Activated CD4-positive, alpha-beta T cell treated with anti-CD3 and anti-CD28 coated beads for 36 hours (primary cell): Measurements from ENCODE around the gene TMEM161B. TPM values are rescaled to one million over a fixed set of nuclear protein-coding genes. Genes with fewer than 3 reads are reported as not detected.
A peak's percentile ranks its signal among the peaks of the same experiment; 100 is the strongest.

Experiments
- ATAC-seq: fragments of 200-7000 bp; cut with Tn5 transposase; one replicate; pipeline ENCODE4 v1.10.0; 2021; ENCODE audit warnings: mild to moderate bottlenecking, moderate library complexity
- CTCF ChIA-PET: fragments of 350-600 bp; sonication (Branson Sonifier 250); formaldehyde crosslinking; loops from one replicate; lab custom pipeline; 2021; ENCODE audit warnings: antibody characterized with exemption; lab: Charles Lee
- POLR2A ChIA-PET: fragments of 350-600 bp; sonication (Branson Sonifier 250); formaldehyde crosslinking; loops from one replicate; lab custom pipeline; 2021; ENCODE audit warnings: antibody characterized with exemption, inconsistent platforms; lab: Charles Lee
- DNase-seq: peaks from one replicate; pipeline ENCODE4 v3.0.0-alpha.2; 2020
- H3K27ac Mint-ChIP-seq: one replicate; pipeline ENCODE4 v1.8.0; 2021; ENCODE audit warnings: mixed read lengths
- H3K27me3 Mint-ChIP-seq: one replicate; pipeline ENCODE4 v1.8.0; 2021; ENCODE audit warnings: mixed read lengths
- H3K36me3 Mint-ChIP-seq: one replicate; pipeline ENCODE4 v1.8.0; 2021; ENCODE audit warnings: low read depth, mixed read lengths
- H3K4me1 Mint-ChIP-seq: one replicate; pipeline ENCODE4 v1.8.0; 2021; ENCODE audit warnings: mixed read lengths
- H3K4me3 Mint-ChIP-seq: one replicate; pipeline ENCODE4 v1.8.0; 2021; ENCODE audit warnings: mild to moderate bottlenecking, moderate library complexity, mixed read lengths
- H3K9me3 Mint-ChIP-seq: one replicate; pipeline ENCODE4 v1.8.0; 2021; ENCODE audit warnings: low read depth, mixed read lengths
- intact Hi-C, 2 experiments: fragments of 100-400 bp; cut with DNase I in 1 of 2; cut with micrococcal nuclease in 1 of 2; formaldehyde crosslinking; loops; one replicate each; pipeline versions ENCODE4 v1.14.2 to v1.15.1; 2022 to 2024; cut with DNase I, micrococcal nuclease
- total RNA-seq, 2 experiments: library from RNA; stranded (reverse); gene quantifications; one replicate each; pipeline ENCODE4 v1.2.3, GENCODE V29; 2021

TMEM161B gene
- 10 to 100 TPM; 20.1 to 24.0 TPM for total RNA-seq

DNA sequence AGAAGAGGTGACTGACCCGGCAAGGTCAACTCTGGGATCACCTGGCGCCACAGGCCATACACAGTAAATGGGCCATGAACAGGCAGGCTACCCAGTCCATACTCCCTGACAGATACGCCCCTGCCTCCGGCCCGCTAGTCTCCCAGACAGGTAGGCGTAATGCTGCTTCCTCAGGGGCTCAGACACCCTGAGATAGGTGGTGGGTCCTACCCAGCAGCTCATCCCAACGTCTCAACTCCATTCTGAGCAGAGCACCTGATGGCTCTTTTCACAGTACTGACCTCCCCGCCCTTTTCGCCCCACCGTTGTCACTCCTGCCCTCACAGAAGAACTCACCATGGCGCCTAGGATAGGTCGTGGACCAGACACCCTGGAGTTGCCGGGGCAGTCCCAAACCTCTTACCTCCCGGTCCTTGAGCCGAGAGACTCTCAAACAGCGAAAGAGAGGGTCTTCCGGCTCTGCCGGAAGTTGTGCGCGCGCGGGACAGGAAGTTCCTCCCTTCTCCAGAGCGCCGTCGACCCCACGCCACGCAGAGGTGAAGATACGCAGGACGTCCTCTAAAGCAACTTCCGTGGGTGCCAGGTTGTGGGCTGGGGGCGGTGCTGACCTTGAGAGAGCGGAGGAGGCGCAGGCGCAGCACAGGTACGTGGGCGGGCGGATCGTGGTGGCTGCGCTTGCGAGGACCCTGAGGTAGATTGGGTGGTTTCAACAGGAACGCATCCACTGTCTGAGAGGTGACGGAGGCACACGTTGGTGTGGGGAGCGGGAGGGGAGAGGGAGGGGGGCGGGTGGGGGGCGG, at the start of gene TMEM161B:
Gene TMEM161B, minus strand, starts transcription at position 461 of the 800 bp plus-strand sequence. Its CDS starts 122 bp downstream, at position 339.
- peak within 1 kb of the TSS; percentile 95 for H3K4me3 Mint-ChIP-seq
- peaks cover 55% of the 10 kb centered on the region for H3K36me3 Mint-ChIP-seq
- ChIA-PET POLR2A (no interaction called here), CTCF (no interaction called here)
- no peaks in the 10 kb centered on the region for H3K27me3 Mint-ChIP-seq
- DNase-seq (peak; percentile 96), ATAC-seq (peak; percentile 98)
- no peaks in the 10 kb centered on the region for H3K9me3 Mint-ChIP-seq
- intact Hi-C loops = loop anchor here (1.0 to 10.0 kb wide), 9 partner anchors 18 to 856 kb away; partner anchors contain the start of gene CCNH (in 2 of the 2)
- peak within 1 kb of the TSS; percentile 96 for H3K27ac Mint-ChIP-seq
- peaks cover 48% of the 10 kb centered on the region for H3K4me1 Mint-ChIP-seq

DNA sequence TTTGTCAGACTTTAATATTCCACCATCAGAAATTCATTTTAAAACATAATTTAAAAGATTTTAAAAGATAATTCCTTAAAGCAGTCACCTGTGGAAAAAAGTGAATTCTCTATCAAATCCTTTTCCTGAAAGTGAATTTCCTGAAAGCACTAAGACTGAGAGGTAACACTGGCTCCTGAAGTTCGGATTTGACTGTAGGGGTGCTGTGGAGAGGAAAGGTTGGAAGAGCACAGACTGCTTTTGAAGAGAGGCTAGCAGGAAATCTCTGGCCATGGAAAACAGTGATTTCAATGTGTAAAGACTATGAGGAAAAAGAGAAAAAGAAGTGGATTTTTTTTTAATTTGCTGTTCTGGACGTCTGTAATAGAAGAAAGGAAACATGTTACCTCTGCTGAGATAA, 35.7 kb upstream of the TMEM161B start:
- H3K9me3 Mint-ChIP-seq = peaks cover 21% of the 10 kb centered on the region
- no peak overlapping the region for H3K4me3 Mint-ChIP-seq
- H3K4me1 Mint-ChIP-seq = no peaks in the 10 kb centered on the region
- intact Hi-C loops = no loop called here
- peaks cover 1% of the 10 kb centered on the region for H3K36me3 Mint-ChIP-seq
- CTCF ChIA-PET = no interaction called here
- ATAC-seq (no peak), DNase-seq (no peak)
- H3K27me3 Mint-ChIP-seq = no peaks in the 10 kb centered on the region
- POLR2A ChIA-PET = no interaction called here
- no peak overlapping the region for H3K27ac Mint-ChIP-seq

GRCh38 chr5:88298425-88298824, 29.8 kb upstream of the TMEM161B start:
- DNase-seq = no peak
- intact Hi-C loops = no loop called here
- CTCF ChIA-PET = no interaction called here
- ATAC-seq = no peak
- Mint-ChIP-seq H3K36me3 (no peaks in the 10 kb centered on the region), H3K4me1 (no peaks in the 10 kb centered on the region), H3K27ac (no peak overlapping the region), H3K4me3 (no peak overlapping the region), H3K9me3 (peaks cover 6% of the 10 kb centered on the region), H3K27me3 (no peaks in the 10 kb centered on the region)
- POLR2A ChIA-PET = no interaction called here

DNA sequence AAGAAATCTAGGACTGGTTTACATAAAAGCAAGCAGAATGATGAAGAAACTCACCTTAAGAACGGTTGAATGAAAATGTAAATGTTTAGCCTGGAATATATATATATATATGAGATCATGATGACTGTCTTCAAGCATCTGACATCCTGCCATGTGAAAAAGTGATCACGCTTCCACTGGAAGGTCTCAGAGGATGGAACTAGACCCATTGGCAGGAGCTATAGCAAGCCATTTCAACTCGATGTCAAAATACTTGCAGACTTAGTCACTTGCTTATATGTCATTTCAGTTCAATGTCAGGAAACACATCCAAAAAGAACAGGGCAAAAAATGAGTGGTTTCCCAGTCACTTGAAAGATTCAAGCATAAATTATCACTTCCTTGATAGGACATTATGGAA, 22.2 kb upstream of the TMEM161B start:
- Mint-ChIP-seq H3K9me3 (peaks cover 3% of the 10 kb centered on the region), H3K4me3 (no peak overlapping the region), H3K4me1 (no peaks in the 10 kb centered on the region), H3K36me3 (peaks cover 31% of the 10 kb centered on the region), H3K27me3 (no peaks in the 10 kb centered on the region), H3K27ac (no peak overlapping the region)
- ChIA-PET CTCF (no interaction called here), POLR2A (no interaction called here)
- DNase-seq (no peak), ATAC-seq (no peak)
- intact Hi-C loops = no loop called here

- ATAC-seq (no peak), DNase-seq (no peak)
- no peak overlapping the region for H3K27ac Mint-ChIP-seq
- H3K4me3 Mint-ChIP-seq = no peak overlapping the region
- POLR2A ChIA-PET = no interaction called here
- no peaks in the 10 kb centered on the region for H3K27me3 Mint-ChIP-seq
- intact Hi-C loops = no loop called here
- CTCF ChIA-PET = no interaction called here
- H3K9me3 Mint-ChIP-seq = no peaks in the 10 kb centered on the region
- H3K36me3 Mint-ChIP-seq = peaks cover 38% of the 10 kb centered on the region
- H3K4me1 Mint-ChIP-seq = no peaks in the 10 kb centered on the region
Observed at GRCh38 chr5:88288528-88289197, 20.0 kb upstream of the TMEM161B start.

- Mint-ChIP-seq H3K27ac (no peak overlapping the region), H3K4me3 (no peak overlapping the region), H3K36me3 (peaks cover 40% of the 10 kb centered on the region), H3K9me3 (no peaks in the 10 kb centered on the region), H3K27me3 (no peaks in the 10 kb centered on the region), H3K4me1 (no peaks in the 10 kb centered on the region)
- CTCF ChIA-PET = no interaction called here
- DNase-seq = no peak
- POLR2A ChIA-PET = no interaction called here
- intact Hi-C loops = no loop called here
- ATAC-seq = no peak
Observed at GRCh38 chr5:88287846-88288527, 19.3 kb upstream of the TMEM161B start.

DNA sequence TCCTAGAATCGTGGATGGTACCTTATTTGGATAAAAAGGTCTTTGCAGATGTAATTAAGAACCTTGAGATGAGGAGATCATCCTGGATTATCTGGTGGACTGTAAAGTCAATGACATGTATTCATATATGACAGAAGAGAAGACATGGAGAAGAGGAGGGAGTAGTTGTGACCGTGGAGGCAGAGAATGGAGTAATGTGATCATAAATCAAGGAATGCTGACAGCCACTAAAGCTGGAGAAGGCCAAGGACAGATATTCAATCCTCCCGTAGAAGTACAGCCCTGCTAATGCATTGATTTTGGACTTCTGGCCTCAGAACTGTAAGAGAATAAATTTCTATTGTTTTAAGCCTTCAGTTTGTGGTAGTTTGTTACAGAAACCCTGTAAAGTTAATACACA, 18.7 kb upstream of the TMEM161B start:
- H3K27me3 Mint-ChIP-seq = no peaks in the 10 kb centered on the region
- DNase-seq = no peak
- no peak for ATAC-seq
- H3K4me3 Mint-ChIP-seq = no peak overlapping the region
- no peaks in the 10 kb centered on the region for H3K4me1 Mint-ChIP-seq
- POLR2A ChIA-PET = no interaction called here
- CTCF ChIA-PET = no interaction called here
- H3K36me3 Mint-ChIP-seq = peaks cover 46% of the 10 kb centered on the region
- intact Hi-C loops = no loop called here
- H3K9me3 Mint-ChIP-seq = no peaks in the 10 kb centered on the region
- no peak overlapping the region for H3K27ac Mint-ChIP-seq

DNA sequence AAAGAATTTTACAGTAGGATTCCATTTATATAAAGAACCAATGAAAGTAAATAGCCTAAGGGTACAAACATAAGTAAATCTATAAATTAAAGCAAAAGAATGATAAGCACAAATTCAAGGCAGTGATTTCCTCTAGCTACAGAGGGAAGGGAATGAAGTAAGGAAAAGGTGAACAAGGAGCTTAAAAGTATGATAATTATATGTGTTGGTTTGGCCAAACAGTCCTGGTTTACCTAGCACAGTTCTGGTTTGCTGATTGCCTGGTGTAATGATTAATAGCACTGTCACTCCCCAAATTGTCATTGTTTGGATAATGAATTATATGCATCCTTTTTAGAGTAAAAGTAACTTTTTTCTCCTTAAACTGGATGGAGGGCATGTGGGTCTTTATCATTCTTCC, 15.0 kb upstream of the TMEM161B start:
- H3K4me1 Mint-ChIP-seq = peaks cover 5% of the 10 kb centered on the region

DNA sequence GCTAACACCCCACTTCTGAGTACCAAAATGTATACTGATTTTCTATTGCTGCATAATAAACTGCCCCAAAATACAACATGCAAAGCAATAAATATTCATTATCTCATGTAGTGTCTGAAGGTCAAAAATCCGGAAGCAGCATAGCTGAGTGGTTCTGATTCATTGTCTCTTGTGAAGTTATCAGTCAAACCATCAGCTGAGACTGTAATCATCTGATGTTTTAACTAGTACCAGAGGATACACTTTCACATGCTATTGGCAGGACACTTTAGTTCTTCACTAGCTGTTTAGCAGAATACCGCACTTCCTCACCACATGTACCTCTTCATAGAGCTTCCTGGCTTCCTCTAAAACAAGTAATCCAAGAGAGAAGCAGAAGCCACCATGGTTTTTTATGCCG, 12.7 kb upstream of the TMEM161B start:
- Mint-ChIP-seq H3K9me3 (no peaks in the 10 kb centered on the region), H3K36me3 (peaks cover 35% of the 10 kb centered on the region), H3K4me3 (no peak overlapping the region), H3K27ac (no peak overlapping the region), H3K27me3 (no peaks in the 10 kb centered on the region), H3K4me1 (peaks cover 5% of the 10 kb centered on the region)
- ATAC-seq = no peak
- DNase-seq = no peak
- intact Hi-C loops = no loop called here
- CTCF ChIA-PET = interaction anchor here (1.2 kb wide), 1 partner anchor 8 kb away, joined by 5 read pairs; no protein-coding TSS in a partner anchor
- POLR2A ChIA-PET = no interaction called here

More for the DNA sequence above, 15.0 kb upstream of the TMEM161B start:
- Mint-ChIP-seq H3K27me3 (no peaks in the 10 kb centered on the region), H3K27ac (no peak overlapping the region), H3K9me3 (no peaks in the 10 kb centered on the region), H3K36me3 (peaks cover 43% of the 10 kb centered on the region), H3K4me3 (no peak overlapping the region)
- intact Hi-C loops = no loop called here
- no peak for ATAC-seq
- DNase-seq = no peak
- CTCF ChIA-PET = no interaction called here
- POLR2A ChIA-PET = no interaction called here

- no peak for DNase-seq
- ATAC-seq = peak; percentile 33
- no peak overlapping the region for H3K27ac Mint-ChIP-seq
- ChIA-PET CTCF (no interaction called here), POLR2A (no interaction called here)
- no peaks in the 10 kb centered on the region for H3K9me3 Mint-ChIP-seq
- peaks cover 43% of the 10 kb centered on the region for H3K36me3 Mint-ChIP-seq
- H3K4me1 Mint-ChIP-seq = peaks cover 7% of the 10 kb centered on the region
- intact Hi-C loops = no loop called here
- no peak overlapping the region for H3K4me3 Mint-ChIP-seq
- no peaks in the 10 kb centered on the region for H3K27me3 Mint-ChIP-seq
Observed at GRCh38 chr5:88279584-88279983, 10.9 kb upstream of the TMEM161B start.

- Mint-ChIP-seq H3K27ac (no peak overlapping the region), H3K36me3 (peaks cover 51% of the 10 kb centered on the region), H3K4me1 (peaks cover 14% of the 10 kb centered on the region), H3K27me3 (no peaks in the 10 kb centered on the region), H3K9me3 (no peaks in the 10 kb centered on the region), H3K4me3 (no peak overlapping the region)
- ATAC-seq = no peak
- intact Hi-C loops = no loop called here
- CTCF ChIA-PET = no interaction called here
- POLR2A ChIA-PET = no interaction called here
- DNase-seq = no peak
Observed at GRCh38 chr5:88276378-88276777, 7.7 kb upstream of the TMEM161B start.
